SK-N-SH treated with all-trans-retinoic acid at 6 μM for 48 hours (cell line): ENCODE results near the gene UPK1B.

Source experiments
- ARNTL ChIP-seq: fragments of 450-650 bp; formaldehyde crosslinking; IDR thresholded peaks from 2 replicates; pipeline ENCODE4 v1.5.0; 2020; ENCODE audit warnings: low read depth, mild to moderate bottlenecking, moderate library complexity, borderline replicate concordance
- CREB5 ChIP-seq: fragments of 250-450 bp; sonication (Bioruptor Pico); IDR thresholded peaks from 2 replicates; pipeline ENCODE4 v1.5.1; 2020; ENCODE audit warnings: low read depth, mild to moderate bottlenecking, moderate library complexity
- ESRRG ChIP-seq: fragments of 250-450 bp; sonication (Bioruptor Pico); IDR thresholded peaks from 2 replicates; pipeline ENCODE4 v1.6.1; 2021; ENCODE audit warnings: mild to moderate bottlenecking
- RARB ChIP-seq: fragments of 250-450 bp; sonication (Bioruptor Pico); IDR thresholded peaks from 2 replicates; pipeline ENCODE4 v1.8.0; 2021; ENCODE audit warnings: mild to moderate bottlenecking, moderate library complexity
- TCF4 ChIP-seq: fragments of 250-450 bp; sonication (Bioruptor Pico); IDR thresholded peaks from 2 replicates; pipeline ENCODE4 v1.8.0; 2021; ENCODE audit warnings: mild to moderate bottlenecking, moderate library complexity, borderline replicate concordance
- ZNF565 ChIP-seq: fragments of 450-650 bp; formaldehyde crosslinking; conservative IDR thresholded peaks from 2 replicates; pipeline ENCODE4 v1.5.0; 2020; ENCODE audit warnings: low read depth, mild to moderate bottlenecking, moderate library complexity
- ZNF8 ChIP-seq: fragments of 450-650 bp; formaldehyde crosslinking; IDR thresholded peaks from 2 replicates; pipeline ENCODE4 v1.5.0; 2020; ENCODE audit warnings: mild to moderate bottlenecking, moderate library complexity

DNA sequence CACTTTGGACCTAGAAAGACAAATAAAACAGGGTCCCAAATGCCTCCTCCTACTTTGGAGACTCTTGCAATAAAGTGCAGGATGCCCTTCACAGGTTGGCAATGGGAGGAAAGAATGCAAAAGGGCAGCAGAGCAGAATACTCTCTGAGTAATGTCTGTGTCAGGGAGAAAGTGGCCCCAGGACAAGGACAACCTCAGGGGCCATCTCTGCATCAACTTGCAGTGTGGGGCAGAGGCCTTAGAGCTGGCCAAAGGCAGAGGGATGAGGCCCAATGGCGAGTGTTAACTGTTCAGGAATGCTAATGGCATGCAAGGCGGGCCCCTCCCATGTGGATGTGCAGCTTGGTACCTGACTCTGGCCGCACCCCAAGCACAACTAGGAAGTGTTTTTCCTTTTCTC lies 8.4 kb downstream of the UPK1B start:
- TF ChIP-seq RARB (no peak), ZNF8 (CRISPR knock-in tag) (no peak), ESRRG (CRISPR knock-in tag) (no peak), ZNF565 (CRISPR knock-in tag) (no peak), CREB5 (no peak), TCF4 (CRISPR knock-in tag) (no peak), ARNTL (CRISPR knock-in tag) (no peak)
